DND-41 (cell line): Measurements from ENCODE around the gene DNAAF6.
"Not testable (repeated sequence)": the region's sequence is repeated elsewhere in the genome, so short reads cannot be mapped to it uniquely, and the experiment has no call there.

Source experiments
- ATAC-seq: fragments of 200-7000 bp; cut with Tn5 transposase; 3 replicates; pipeline ENCODE4 v1.9.1; 2021; ENCODE audit warnings: low read depth; ENCODE audit not compliant: insufficient read depth
- DNase-seq: peaks from one replicate; pipeline ENCODE4 v3.0.0-alpha.2; 2020
- H2AFZ ChIP-seq: 2 replicates; pipeline ENCODE4 v1.6.0; 2012; ENCODE audit warnings: low read depth, low read length
- H3K27ac ChIP-seq: 2 replicates; pipeline ENCODE4 v1.5.1; 2012; ENCODE audit warnings: low read length, inconsistent platforms
- H3K27me3 ChIP-seq: fragments of 200-600 bp; sonication (generic); 2 replicates; pipeline ENCODE4 v1.6.0; 2012; ENCODE audit warnings: low read length, mild to moderate bottlenecking, inconsistent platforms; ENCODE audit not compliant: insufficient read depth, poor library complexity
- H3K36me3 ChIP-seq: 2 replicates; pipeline ENCODE4 v1.5.1; 2012; ENCODE audit warnings: low read length, inconsistent platforms; ENCODE audit not compliant: insufficient read depth
- H3K4me1 ChIP-seq: 2 replicates; pipeline ENCODE4 v1.5.1; 2012; ENCODE audit warnings: mild to moderate bottlenecking, low read length; ENCODE audit not compliant: insufficient read depth
- H3K4me2 ChIP-seq: 2 replicates; pipeline ENCODE4 v1.6.0; 2012; ENCODE audit warnings: mild to moderate bottlenecking, moderate library complexity, low read length, inconsistent platforms; ENCODE audit not compliant: insufficient read depth
- H3K4me3 ChIP-seq, 2 experiments: fragments of 200-600 bp in 1 of 2; shearing (Covaris generic) in 1 of 2; 2 replicates each; pipeline ENCODE4 v1.5.1; 2012 to 2016; ENCODE audit warnings: inconsistent platforms in 2 of 2, low read length in 2 of 2, mild to moderate bottlenecking in 2 of 2, low read depth in 1 of 2, moderate library complexity in 1 of 2
- H3K79me2 ChIP-seq: 2 replicates; pipeline ENCODE4 v1.6.0; 2012; ENCODE audit warnings: low read length, inconsistent platforms; ENCODE audit not compliant: insufficient read depth
- H3K9ac ChIP-seq: 2 replicates; pipeline ENCODE4 v1.6.0; 2012; ENCODE audit warnings: low read depth, mild to moderate bottlenecking, inconsistent platforms, low read length, moderate library complexity
- H3K9me3 ChIP-seq: 2 replicates; pipeline ENCODE4 v1.5.1; 2012; ENCODE audit warnings: low read length, moderate library complexity, mild to moderate bottlenecking, inconsistent platforms; ENCODE audit not compliant: insufficient read depth, severe bottlenecking
- H4K20me1 ChIP-seq: 2 replicates; pipeline ENCODE4 v1.6.0; 2012; ENCODE audit warnings: low read length; ENCODE audit not compliant: insufficient read depth
- CTCF ChIP-seq: IDR thresholded peaks from 2 replicates; pipeline ENCODE4 v1.5.1; 2012; ENCODE audit warnings: borderline replicate concordance, low read length, moderate library complexity, mild to moderate bottlenecking; ENCODE audit not compliant: poor library complexity, severe bottlenecking; ENCODE audit errors: extremely low read depth
- EZH2 ChIP-seq: IDR thresholded peaks from 3 replicates; pipeline ENCODE4 v1.6.1; 2012; ENCODE audit warnings: borderline replicate concordance, low read depth, mild to moderate bottlenecking, moderate library complexity, low read length, inconsistent platforms; ENCODE audit not compliant: severe bottlenecking

Gene DNAAF6

GRCh38 chrX:107168712-107169111, 37.7 kb upstream of the DNAAF6 start:
- Histone ChIP-seq H3K4me1 (no peaks in the 10 kb centered on the region), H3K36me3 (no peaks in the 10 kb centered on the region), H2AFZ (no peak overlapping the region), H3K9ac (no peak overlapping the region), H3K27me3 (no peaks in the 10 kb centered on the region), H3K79me2 (no peaks in the 10 kb centered on the region), H3K27ac (no peak overlapping the region), H3K9me3 (no peaks in the 10 kb centered on the region), H3K4me3 (no peak overlapping the region), H3K4me2 (no peak overlapping the region), H4K20me1 (no peaks in the 10 kb centered on the region)
- DNase-seq (no peak), ATAC-seq (no peak)
- TF ChIP-seq CTCF (no peak), EZH2 (no peak)

- Histone ChIP-seq H3K9me3 (no peaks in the 10 kb centered on the region), H3K9ac (no peak overlapping the region), H4K20me1 (no peaks in the 10 kb centered on the region), H3K27me3 (no peaks in the 10 kb centered on the region), H3K36me3 (no peaks in the 10 kb centered on the region), H3K4me2 (no peak overlapping the region), H2AFZ (no peak overlapping the region), H3K4me1 (no peaks in the 10 kb centered on the region), H3K27ac (no peak overlapping the region), H3K4me3 (no peak overlapping the region), H3K79me2 (no peaks in the 10 kb centered on the region)
- ATAC-seq (no peak), DNase-seq (no peak)
- TF ChIP-seq CTCF (no peak), EZH2 (no peak)
Observed at GRCh38 chrX:107171369-107172102, 34.9 kb upstream of the DNAAF6 start.

- Histone ChIP-seq H3K9ac (no peak overlapping the region), H3K27ac (no peak overlapping the region), H2AFZ (no peak overlapping the region), H4K20me1 (no peaks in the 10 kb centered on the region), H3K27me3 (no peaks in the 10 kb centered on the region), H3K79me2 (no peaks in the 10 kb centered on the region), H3K36me3 (no peaks in the 10 kb centered on the region), H3K4me2 (no peak overlapping the region), H3K9me3 (no peaks in the 10 kb centered on the region), H3K4me3 (no peak overlapping the region), H3K4me1 (no peaks in the 10 kb centered on the region)
- TF ChIP-seq EZH2 = no peak
- ATAC-seq (no peak), DNase-seq (no peak)
Observed at GRCh38 chrX:107197319-107197718, 9.1 kb upstream of the DNAAF6 start.

GRCh38 chrX:107198074-107198473, 8.3 kb upstream of the DNAAF6 start:
- H3K27ac ChIP-seq, H2AFZ ChIP-seq, H3K79me2 ChIP-seq, DNase-seq, H3K4me1 ChIP-seq, H4K20me1 ChIP-seq, H3K4me3 ChIP-seq, H3K9me3 ChIP-seq, H3K9ac ChIP-seq, H3K4me2 ChIP-seq, H3K27me3 ChIP-seq, ATAC-seq, H3K36me3 ChIP-seq: not testable (repeated sequence)
